ENCODE measurements around the gene AOPEP.

GRCh38 chr9:94740145-94740840 is 13.8 kb downstream of the AOPEP start:
- TF ChIP-seq POLR2A (IDR thresholded peaks at IDR 0.05): no peak
- TF ChIP-seq, protein P1, sequence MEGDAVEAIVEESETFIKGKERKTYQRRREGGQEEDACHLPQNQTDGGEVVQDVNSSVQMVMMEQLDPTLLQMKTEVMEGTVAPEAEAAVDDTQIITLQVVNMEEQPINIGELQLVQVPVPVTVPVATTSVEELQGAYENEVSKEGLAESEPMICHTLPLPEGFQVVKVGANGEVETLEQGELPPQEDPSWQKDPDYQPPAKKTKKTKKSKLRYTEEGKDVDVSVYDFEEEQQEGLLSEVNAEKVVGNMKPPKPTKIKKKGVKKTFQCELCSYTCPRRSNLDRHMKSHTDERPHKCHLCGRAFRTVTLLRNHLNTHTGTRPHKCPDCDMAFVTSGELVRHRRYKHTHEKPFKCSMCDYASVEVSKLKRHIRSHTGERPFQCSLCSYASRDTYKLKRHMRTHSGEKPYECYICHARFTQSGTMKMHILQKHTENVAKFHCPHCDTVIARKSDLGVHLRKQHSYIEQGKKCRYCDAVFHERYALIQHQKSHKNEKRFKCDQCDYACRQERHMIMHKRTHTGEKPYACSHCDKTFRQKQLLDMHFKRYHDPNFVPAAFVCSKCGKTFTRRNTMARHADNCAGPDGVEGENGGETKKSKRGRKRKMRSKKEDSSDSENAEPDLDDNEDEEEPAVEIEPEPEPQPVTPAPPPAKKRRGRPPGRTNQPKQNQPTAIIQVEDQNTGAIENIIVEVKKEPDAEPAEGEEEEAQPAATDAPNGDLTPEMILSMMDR (IDR thresholded peaks at IDR 0.05): no peak

All from testis (tissue), 2 donors.